UCSD-AML1 (cell line): Measurements from ENCODE around the gene PNMA6A.
"Not testable (repeated sequence)": the region's sequence is repeated elsewhere in the genome, so short reads cannot be mapped to it uniquely, and the experiment has no call there.

ENCODE experiments used
- DNase-seq: peaks from one replicate; lab custom pipeline; 2025; ENCODE audit not compliant: unreplicated experiment; lab: John Stamatoyannopoulos, UW

PNMA6A gene

DNA sequence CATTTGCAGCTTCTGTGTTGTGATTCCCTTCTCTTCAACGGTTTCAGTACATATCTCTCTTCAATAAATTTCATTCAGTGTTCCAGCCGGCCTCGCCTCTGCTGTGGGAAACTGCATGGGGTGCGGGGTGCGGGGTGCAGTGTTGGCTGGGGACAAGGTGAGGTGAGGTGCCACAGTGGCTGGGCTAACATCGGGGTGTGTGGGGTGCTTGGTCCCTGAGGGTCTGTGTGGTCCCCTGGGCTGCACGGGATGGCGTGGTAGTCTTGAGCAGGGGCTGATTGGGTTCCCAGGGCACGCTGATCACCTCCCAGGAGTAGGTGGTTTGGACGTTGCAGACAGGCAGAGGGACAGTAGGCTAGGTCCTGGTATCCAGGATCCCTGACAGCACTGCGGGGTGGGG lies 2.7 kb downstream of the PNMA6A start:
- no peak for DNase-seq

DNA sequence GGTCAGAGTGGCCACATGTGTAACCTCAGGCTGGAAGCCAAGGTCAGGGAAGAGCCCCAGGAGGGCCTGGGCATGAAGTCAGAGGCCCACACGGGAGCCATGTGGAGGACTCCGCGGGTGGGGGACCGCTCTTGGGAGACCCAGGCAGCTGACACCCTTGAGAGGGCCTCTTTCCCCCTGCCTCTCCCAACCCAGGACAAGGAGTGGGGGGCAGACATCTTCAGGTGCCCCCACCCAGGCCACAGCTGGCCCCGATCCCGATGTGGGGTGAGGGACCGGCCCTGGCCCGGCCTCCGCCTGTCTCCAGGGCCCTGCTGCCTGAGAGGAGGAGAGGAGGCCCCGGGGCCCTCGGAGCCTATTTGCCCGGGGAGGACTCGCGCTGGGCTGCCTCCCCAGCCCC lies 3.1 kb downstream of the PNMA6A start:
- DNase-seq = no peak

DNA sequence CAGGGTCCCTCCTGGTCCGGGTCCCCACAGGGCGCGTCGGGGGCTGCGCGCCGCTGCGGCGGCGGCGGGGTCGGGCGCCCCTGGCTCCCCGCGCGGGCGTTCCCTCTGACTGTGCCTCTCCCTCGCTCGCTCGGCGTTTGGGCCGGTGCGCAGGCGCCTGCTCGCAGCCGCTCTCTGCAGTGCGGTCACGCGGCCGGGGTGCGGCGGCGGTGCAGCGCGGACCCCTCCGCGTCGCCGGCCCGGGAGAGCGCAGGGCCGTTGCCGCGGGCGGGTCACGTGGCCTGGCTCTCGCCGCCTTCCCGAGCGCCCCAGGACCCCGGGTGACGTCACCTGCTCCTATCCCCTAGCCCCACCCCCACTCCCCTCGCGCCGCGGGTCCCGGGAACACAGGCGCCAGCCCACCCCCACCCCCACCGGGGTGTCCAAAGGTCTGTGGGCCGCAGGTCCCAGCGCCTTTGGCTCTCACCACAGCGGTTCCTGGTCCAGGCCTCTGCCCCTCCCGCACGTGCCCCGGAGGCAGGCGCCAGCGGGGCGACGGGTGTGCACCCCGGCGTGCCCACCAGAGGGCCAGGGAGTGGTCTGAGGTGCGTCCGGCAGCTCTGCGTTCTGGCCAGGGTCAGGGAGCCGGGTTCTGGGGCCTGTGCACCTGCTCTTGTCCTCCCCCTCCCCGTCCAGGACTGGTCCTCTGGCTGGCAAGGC lies 5.3 kb downstream of the PNMA6A start:
- DNase-seq = not testable (repeated sequence)

DNA sequence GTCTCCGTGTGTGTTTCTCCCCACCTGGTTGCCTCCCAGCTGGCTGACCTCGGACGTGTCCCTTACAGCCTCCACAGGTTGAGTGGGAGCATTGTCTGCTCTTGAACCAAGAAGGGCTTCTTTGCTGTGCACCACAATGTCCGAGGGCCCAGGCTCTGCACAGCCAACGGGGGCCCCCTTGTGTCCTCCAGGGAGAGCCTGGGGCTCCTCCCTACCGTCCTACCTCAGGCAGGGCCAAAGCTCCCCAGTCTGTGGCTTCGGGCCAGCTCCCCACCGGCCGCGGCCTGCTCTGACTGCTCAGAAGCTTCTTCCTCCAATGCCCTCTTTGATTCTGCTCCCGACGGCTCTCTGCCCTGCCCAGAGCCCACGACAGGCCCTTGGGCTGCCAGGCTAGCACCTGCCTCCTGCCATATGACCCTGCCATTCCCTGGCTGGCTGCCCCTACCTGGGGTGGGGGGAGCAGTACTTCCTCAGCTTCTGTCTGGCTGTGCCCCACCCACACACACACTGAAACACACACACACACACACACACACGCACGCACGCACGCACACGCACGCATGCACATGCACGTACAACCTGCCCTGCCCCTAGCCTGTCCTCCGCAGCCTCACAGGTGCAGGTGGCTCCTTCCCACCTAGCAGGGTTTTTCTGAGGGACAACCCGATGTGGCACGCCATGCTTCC lies 11.1 kb downstream of the PNMA6A start:
- not testable (repeated sequence) for DNase-seq

DNA sequence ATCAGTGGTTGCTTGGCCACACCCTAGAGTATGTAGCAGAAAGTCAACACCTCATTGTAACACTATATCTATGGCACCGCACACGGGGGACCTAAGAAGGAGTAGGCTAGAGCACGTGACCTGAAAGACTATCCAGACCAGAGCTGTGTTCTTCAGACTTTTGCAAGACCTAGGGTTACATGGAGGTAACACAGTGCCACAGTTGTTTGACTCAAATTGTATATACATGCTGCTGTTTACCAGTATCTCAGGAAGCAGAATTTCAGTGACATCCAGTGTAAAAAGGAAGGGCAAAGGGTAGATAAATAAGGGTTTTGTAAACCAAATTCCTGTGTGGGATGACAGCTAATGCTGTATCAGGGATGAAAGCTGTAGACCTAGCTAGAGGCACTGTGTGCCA lies 30.2 kb downstream of the PNMA6A start:
- DNase-seq = no peak

DNA sequence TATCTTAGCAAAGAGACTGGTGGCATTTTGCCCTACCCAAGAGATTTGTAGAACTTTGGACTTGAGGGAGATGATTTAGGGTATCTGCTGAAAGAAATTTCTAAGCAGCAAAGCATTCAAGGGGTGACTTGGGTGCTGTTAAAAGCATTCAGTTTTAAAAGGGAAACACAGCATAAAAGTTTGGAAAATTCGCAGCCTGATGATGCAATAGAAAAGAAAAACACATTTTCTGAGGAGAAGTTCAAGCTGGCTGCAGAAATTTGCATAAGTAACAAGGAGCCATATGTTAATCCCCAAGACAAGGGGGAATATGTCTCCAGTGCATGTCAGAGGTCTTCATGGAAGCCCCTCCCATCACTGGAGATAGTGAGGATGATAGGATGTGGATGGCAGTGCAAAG lies 32.7 kb downstream of the PNMA6A start:
- DNase-seq = not testable (repeated sequence)

DNA sequence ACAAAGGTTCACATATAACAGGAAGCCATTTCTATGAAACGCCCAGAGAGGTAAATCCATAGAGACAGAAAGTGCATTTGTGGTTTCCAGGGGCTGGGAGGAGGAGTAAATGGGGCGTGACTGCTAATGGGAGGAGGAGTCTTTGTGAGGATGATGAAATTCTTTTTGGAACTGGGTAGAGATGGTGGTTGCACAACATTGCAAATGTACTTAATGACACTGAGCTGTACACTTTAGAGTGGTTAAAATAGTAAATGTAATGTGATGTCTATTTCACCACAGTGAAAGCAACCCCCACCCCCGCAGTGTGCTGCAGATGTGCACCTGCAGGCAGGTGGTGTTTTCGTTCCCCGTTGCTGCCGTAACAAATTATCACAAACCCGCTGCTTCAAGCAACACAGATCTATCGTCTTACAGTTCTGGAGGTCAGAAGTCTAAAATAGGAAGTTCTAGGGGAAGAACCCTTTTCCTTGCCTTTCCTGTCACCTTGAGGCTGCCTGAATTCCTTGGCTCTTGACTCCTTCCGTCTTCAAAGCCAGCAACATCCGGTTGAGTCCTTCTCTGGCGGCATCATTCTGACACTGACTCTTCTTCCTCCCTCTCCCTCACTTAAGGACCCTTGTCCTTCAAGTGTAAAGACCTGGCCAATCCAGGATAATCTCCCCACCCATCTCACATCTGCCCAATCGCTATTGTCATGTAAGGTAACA lies 34.0 kb downstream of the PNMA6A start:
- not testable (repeated sequence) for DNase-seq

DNA sequence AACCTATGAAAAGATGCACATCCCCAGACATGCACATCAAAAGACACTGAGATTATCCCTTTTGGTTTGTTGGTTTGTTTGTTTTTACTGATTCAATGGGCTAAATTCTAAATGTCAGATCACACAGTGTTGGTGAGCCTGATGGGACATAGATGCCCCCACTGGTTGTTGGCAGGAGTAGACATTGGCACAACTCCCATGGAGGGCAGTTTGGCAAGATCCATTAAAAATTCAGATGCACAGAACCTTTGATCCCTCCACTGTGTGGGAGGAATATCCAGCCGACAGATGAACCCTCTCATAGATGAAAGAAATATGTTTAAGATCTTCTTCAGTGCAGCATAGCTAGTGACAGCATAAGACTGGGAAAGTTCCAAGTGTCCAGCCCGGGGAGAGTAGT lies 38.5 kb downstream of the PNMA6A start:
- DNase-seq = not testable (repeated sequence)

DNA sequence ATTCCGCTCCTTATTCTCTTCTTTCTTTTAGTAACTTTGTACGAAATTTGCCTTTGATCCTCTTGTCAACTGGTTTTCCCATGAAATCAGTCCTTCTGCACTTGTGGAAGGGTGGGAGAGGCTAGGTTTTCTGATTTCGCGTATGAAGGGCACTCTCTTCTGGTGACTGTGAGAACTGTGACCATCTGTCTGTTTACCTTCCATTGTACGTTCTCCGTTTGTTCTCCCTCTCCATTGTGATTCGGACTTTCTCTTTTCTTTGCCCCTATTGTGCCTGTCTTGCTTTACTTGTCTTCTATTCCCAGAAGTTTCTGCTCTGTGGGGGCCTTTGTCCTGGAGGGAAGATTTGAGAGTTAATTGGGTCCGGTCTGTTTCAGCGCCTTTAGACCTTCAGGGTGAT lies 41.6 kb downstream of the PNMA6A start:
- not testable (repeated sequence) for DNase-seq

DNA sequence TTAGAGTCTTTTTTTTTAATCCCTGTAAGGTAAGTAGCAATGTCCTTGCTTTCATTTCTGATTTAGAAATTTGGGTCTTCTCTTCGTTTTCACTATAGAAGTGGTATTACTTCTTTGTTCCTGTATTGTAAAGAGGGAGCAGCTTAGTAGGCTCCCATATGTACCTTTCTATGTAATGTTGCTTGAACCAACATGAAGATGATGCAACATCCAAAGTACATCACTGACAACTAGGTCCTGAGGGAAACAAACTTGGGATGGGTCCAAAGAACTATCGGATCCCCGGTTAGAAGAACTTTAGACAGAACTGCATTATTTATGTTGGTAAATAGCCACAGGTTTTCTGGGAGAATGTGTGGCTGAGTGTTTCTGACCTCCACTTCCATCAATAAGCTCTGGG lies 45.5 kb downstream of the PNMA6A start:
- DNase-seq = not testable (repeated sequence)

DNA sequence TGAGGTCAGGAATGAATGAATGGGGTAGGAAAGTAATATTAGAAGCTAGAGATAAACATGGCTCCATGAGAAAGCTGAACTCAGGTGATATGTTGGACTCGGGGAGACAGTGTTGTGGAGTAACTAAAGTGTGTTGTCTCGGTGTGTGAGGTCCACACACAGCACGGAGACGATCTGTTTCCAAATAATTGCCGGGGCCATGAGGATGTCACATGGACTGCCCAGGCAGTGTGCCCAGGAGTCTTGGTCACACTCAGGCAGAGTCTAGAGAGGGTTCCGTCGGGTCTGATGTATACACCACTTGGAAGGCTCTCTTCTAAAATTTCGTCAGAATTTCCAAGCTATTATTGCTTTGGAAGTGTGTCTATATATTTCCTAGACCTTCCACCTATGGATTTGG lies 48.0 kb downstream of the PNMA6A start:
- DNase-seq = not testable (repeated sequence)

DNA sequence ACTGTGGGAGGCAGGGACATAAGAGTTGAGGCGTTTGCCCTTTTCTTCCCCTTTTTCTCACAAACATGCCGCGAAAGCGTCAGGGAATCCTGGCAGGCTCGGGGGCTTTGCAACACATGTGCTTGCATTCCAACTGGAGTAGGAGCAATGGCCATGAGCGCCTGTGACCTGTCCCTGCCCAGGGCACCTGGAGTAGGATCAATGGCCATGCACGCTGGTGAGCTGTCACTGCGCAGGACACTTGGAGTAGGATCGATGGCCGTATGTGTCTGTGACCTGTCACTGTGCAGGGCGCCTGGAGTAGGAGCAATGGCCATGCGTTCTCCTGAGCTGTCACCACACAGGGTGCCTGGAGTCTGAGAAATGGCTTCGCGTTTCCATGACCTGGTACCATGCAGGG lies 51.2 kb downstream of the PNMA6A start:
- DNase-seq = not testable (repeated sequence)
